ENCODE results near the gene PAK1. TPM values are rescaled to one million over a fixed set of nuclear protein-coding genes. Genes with fewer than 3 reads are reported as not detected.

PAK1 gene
- total and polyA plus RNA-seq, 9 of the 15 experiments (the other 6 are each of a cell fraction or from before 2014, with no cell fraction given), result 0.52 to 11.7 (median 1.9) TPM

GRCh38 chr11:77442394-77443053 is 31.4 kb downstream of the PAK1 start (continued):
- TF ChIP-seq CHD7 (IDR thresholded peaks at IDR 0.05; ENCODE audit: low read depth, low read length) (no peak), LARP7 (IDR thresholded peaks at IDR 0.05) (no peak), MLLT1 (IDR thresholded peaks at IDR 0.05) (no peak), TBP (optimal IDR thresholded peaks at IDR 0.05; ENCODE audit: low read depth, low read length) (no peak), HMGXB4 (CRISPR knock-in tag; IDR thresholded peaks at IDR 0.05) (no peak), ZNF133 (CRISPR knock-in tag; IDR thresholded peaks at IDR 0.05) (no peak), PRDM10 (IDR thresholded peaks at IDR 0.05; ENCODE audit: partially characterized antibody) (no peak)
